Dendritic cell treated with granulocyte-macrophage colony-stimulating factor and Interleukin-4, amounts not matched to agents 40 ng/mL and 50 ng/mL, for 4 days (primary cell): ENCODE measurements around the gene RAC3.

Experiments
- H3K27ac Mint-ChIP-seq: one replicate; pipeline ENCODE4 v1.8.0; 2022; ENCODE audit warnings: mild to moderate bottlenecking, mixed read lengths
- H3K27me3 Mint-ChIP-seq: one replicate; pipeline ENCODE4 v1.8.0; 2022; ENCODE audit warnings: mild to moderate bottlenecking, mixed read lengths
- H3K36me3 Mint-ChIP-seq: one replicate; pipeline ENCODE4 v1.8.0; 2022; ENCODE audit warnings: low read depth, mixed read lengths
- H3K4me1 Mint-ChIP-seq: one replicate; pipeline ENCODE4 v1.8.0; 2022; ENCODE audit warnings: low read depth, mixed read lengths
- H3K4me3 Mint-ChIP-seq: one replicate; pipeline ENCODE4 v1.8.0; 2022; ENCODE audit warnings: mild to moderate bottlenecking, moderate library complexity, mixed read lengths
- H3K9me3 Mint-ChIP-seq: one replicate; pipeline ENCODE4 v1.8.0; 2022; ENCODE audit warnings: mixed read lengths
- intact Hi-C: fragments of 100-400 bp; cut with micrococcal nuclease; formaldehyde crosslinking; loops from one replicate; pipeline ENCODE4 v1.15.0; 2022

RAC3 gene

DNA sequence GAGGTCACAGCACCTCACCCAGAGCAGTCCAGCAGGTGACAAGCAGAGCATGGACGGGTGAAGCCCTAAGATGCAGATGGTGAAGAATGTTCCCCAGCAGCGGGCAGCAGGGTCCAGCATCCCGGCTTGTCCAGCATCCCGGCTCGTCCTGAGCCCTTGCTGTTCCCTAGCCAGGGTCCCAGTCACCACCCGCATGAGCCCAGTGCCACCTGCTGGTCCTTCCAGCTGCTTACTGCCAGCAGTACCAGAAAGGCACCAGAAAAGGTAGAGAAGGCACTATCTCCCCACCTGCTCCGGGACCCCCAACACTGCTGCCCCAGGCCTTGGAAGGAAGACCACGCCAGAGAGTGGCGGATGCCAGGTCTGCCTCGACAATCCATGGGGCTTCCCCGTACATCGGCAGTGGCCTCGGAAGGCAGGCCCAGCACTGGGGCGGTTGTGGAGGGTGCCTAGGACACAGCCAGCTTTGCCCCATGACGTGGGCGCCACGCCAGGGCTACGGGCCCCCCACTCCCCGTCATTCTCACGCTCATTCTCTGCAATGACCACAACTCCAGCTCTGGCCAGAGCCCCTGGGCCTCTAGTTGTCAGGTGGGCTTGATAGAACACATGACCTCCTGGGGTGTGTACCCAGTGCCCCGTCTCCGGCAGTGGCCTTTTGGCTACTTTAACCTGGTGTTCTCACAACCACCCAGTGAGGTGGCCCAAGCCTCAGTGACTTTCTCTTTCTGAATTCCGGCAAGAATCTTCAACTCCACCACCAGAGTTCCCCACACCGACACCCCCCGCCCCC is 10.2 kb upstream of the RAC3 start:
- Mint-ChIP-seq H3K27ac (peak overlapping the region; percentile 80), H3K36me3 (peaks cover 54% of the 10 kb centered on the region), H3K9me3 (no peaks in the 10 kb centered on the region), H3K4me3 (peak overlapping the region; percentile 84), H3K4me1 (peaks cover 40% of the 10 kb centered on the region), H3K27me3 (no peaks in the 10 kb centered on the region)
- intact Hi-C loops = loop anchor here (1.0 kb wide), 1 partner anchor 62 kb away; no protein-coding TSS in a partner anchor

DNA sequence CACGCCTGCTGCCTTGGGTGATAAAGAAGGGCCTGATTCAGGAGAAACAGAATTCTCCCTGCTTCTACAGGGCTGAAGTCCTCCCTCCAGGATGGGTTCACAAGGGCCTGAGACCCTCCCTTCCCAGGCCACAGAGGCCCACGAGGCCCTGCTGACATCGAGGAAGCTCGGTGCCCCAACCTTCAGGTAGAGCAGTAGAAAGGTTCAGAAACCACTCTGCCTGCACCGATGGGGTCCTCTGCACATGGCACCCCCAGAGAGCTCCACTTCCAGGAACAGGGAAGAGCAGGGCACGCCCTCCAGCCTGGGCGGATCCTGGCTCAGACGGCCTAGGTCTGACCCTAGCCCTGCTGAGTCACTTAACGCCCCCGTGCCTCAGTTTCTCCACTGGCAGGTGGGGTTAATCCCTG is 9.6 kb upstream of the RAC3 start:
- H3K27me3 Mint-ChIP-seq = no peaks in the 10 kb centered on the region
- H3K27ac Mint-ChIP-seq = peak overlapping the region; percentile 80
- peaks cover 54% of the 10 kb centered on the region for H3K36me3 Mint-ChIP-seq
- peak overlapping the region; percentile 84 for H3K4me3 Mint-ChIP-seq
- H3K4me1 Mint-ChIP-seq = peaks cover 41% of the 10 kb centered on the region
- H3K9me3 Mint-ChIP-seq = no peaks in the 10 kb centered on the region
- intact Hi-C loops = loop anchor here (1.0 kb wide), 1 partner anchor 63 kb away; no protein-coding TSS in a partner anchor

DNA sequence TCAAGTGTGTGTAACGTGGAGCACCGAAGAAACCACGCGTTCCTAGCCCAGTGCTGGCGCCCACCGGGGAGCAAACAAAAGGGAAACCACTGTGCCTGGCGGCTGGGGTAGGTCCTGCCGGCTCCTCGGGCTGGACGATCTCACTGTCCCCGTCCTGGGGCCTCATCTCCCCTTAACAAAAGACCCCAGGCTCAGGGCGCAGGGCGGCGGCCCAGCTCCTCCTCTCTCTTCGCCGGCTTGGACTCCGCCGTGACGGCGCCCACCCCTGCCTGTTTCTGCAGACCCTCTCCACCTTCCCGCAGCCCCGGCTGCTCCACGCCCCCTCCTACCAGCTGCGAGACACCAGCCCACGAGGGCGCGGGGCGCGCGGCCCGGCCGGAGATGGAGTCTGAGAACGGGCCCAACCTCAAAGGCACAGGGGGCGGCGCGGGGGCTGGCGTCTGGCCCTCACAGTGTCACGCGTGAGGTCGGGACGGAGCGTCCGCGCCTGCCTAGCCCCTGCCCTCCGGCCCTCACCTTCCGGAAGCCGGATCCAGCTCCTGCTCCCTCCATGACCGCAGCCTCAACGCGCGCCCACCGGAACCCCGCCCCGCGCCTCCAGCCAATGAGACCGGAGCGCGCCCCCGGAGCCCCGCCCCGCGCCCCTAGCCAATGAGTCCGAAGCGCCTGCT is 9.0 kb upstream of the RAC3 start, which contains the start of gene CENPX:
TSS of gene CENPX (minus strand) at position 569 of the 671 bp plus-strand sequence. CDS start at position 552, 17 bp downstream.
- Mint-ChIP-seq H3K9me3 (no peaks in the 10 kb centered on the region), H3K4me3 (peak within 1 kb of the TSS; percentile 84), H3K36me3 (peaks cover 54% of the 10 kb centered on the region), H3K4me1 (peaks cover 41% of the 10 kb centered on the region), H3K27ac (peak within 1 kb of the TSS; percentile 80), H3K27me3 (no peaks in the 10 kb centered on the region)
- intact Hi-C loops = no loop called here

DNA sequence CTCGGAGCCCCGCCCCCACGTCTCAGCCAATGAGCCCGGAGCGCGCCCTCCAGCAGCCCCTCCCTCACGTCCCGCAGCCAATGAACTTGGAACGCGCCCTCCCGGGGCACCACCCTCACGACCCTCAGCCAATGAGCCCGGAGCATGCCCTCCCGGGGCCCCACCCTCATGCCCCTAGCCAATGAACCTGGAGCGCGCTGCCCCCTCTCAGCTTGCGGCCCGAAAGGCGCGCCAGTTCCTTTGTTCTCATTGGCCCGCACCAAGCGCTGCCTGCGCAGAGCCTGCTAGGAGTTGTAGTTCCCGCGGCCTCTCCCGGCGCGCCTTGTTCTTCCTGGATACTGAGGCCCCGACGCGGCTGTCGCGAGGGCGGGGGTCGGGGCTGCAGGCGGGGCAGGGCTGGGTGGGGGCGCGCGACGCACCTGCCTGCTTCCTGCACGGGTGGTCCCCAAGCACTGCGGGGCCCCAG is 8.5 kb upstream of the RAC3 start, which contains the start of gene LRRC45:
TSS of gene LRRC45 (plus strand) at position 325 of the 466 bp plus-strand sequence. CDS start 339 bp downstream, outside the sequence.
- intact Hi-C loops = no loop called here
- Mint-ChIP-seq H3K27ac (peak within 1 kb of the TSS; percentile 80), H3K9me3 (no peaks in the 10 kb centered on the region)

DNA sequence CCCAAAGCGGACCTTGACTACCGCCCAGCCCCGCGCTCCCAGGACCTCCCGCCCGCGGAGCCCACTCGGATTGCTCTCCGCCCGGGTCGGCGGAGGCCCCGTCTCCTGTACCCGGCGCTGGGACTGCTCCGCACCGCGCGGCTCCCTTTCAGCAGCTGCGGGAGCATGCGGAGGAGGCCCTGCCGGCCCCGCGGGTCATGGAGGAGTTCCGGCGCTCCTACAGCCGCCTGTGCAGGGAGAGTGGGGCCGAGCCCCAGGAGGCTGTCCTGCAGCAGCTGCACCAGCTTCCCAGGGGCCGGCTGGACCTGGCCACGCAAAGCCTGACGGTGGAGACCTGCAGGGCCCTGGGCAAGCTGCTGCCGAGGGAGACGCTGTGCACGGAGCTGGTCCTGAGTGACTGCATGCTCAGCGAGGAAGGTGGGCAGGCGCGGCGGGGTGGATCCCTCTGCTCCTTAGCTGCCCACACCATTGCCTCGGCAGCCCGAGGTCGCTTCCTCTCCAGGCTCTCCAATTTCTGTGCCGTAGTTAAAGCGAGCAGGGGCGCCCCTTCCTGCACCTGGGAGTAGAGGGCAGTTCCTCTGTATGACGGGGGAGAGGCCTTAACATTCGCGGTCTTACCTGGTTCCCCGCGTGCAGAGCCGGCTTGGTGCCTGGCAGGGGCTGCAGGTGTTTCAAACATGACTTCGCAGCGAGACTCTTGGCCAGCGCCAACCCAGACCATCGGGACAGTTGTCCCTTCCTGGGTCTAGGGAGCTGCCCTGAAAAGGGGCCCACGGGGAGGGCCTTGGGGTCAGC is 7.8 kb upstream of the RAC3 start:
- intact Hi-C loops = no loop called here
- no peaks in the 10 kb centered on the region for H3K9me3 Mint-ChIP-seq
- peaks cover 41% of the 10 kb centered on the region for H3K4me1 Mint-ChIP-seq
- H3K27me3 Mint-ChIP-seq = no peaks in the 10 kb centered on the region
- H3K27ac Mint-ChIP-seq = peak overlapping the region; percentile 63
- peaks cover 54% of the 10 kb centered on the region for H3K36me3 Mint-ChIP-seq
- H3K4me3 Mint-ChIP-seq = peak overlapping the region; percentile 84

More for the DNA sequence above, 8.5 kb upstream of the RAC3 start, which contains the start of gene LRRC45:
- Mint-ChIP-seq H3K4me3 (peak within 1 kb of the TSS; percentile 84), H3K27me3 (no peaks in the 10 kb centered on the region), H3K36me3 (peaks cover 54% of the 10 kb centered on the region), H3K4me1 (peaks cover 41% of the 10 kb centered on the region)

DNA sequence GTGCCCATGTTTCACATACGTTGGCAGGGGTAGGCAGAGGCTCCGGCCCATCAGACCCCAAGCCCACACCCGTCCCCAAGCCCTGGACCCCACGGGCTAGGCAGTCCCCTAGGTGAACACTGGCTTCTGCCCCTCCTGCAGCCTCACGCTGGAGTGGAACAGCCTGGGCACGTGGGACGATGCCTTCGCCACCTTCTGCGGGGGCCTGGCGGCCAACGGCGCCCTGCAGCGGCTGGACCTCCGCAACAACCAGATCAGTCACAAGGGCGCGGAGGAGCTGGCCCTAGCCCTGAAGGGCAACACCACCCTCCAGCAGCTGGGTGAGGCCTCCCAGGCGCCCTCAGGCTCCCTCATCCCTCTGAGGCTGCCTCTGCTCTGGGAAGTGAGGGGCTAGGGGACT is 6.6 kb upstream of the RAC3 start:
- Mint-ChIP-seq H3K4me1 (peaks cover 47% of the 10 kb centered on the region), H3K27ac (no peak overlapping the region), H3K36me3 (peaks cover 59% of the 10 kb centered on the region), H3K27me3 (peaks cover 5% of the 10 kb centered on the region), H3K4me3 (no peak overlapping the region), H3K9me3 (no peaks in the 10 kb centered on the region)
- intact Hi-C loops = no loop called here

DNA sequence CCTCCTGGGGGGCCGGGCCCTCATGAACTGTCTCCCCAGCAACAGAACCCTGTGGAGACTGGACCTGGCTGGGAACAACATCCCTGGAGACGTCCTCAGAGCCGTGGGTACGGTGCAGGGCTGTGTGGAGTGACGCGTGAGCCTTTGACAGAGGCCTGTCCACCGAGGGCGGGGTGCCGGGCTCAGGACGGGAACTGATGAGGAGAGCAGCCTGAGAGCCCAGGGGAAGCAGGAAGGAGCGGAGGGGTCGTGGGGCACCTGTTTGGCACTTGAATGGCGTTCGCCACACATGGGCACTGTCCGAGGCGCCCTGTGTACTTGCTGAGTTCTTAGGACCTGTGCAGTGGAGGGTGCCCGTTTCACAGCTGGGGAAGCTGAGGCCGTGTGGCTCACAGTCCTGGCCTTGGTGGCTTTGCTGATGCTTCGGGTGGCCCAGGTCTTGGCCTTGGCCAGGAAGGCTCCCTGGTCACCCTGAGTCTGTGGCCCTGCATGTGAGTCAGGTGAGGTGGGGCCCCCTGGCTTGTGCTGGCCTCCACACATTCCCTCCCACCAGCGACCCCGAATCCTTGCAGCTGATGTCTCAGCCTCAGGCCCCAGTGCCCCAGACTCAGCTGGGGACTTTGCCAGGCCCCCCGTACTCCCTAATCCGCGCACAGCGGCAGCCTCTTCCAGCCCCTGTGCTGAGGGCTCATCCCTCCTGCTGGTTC is 5.9 kb upstream of the RAC3 start:
- Mint-ChIP-seq H3K4me1 (peaks cover 44% of the 10 kb centered on the region), H3K9me3 (no peaks in the 10 kb centered on the region), H3K27me3 (peaks cover 9% of the 10 kb centered on the region), H3K36me3 (peaks cover 53% of the 10 kb centered on the region), H3K27ac (no peak overlapping the region), H3K4me3 (no peak overlapping the region)
- intact Hi-C loops = no loop called here

DNA sequence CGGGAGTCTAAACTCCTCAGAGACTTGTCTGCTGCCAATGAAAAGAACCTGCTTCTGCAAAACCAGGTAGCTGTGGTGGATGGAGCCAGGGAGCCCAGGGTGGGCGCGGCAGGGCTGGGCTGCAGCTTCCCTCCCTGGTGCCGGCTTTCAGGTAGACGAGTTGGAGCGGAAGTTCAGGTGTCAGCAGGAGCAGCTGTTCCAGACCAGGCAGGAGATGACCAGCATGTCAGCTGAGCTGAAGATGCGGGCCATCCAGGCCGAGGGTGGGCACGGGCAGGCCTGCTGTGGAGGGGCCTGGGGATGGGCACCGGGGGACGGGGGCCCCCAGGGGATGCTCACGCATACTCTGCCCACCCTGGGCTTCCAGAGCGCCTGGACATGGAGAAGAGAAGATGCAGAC is 3.2 kb upstream of the RAC3 start:
- Mint-ChIP-seq H3K4me1 (peaks cover 31% of the 10 kb centered on the region), H3K36me3 (peaks cover 42% of the 10 kb centered on the region), H3K27me3 (peaks cover 23% of the 10 kb centered on the region), H3K4me3 (no peak overlapping the region), H3K9me3 (no peaks in the 10 kb centered on the region), H3K27ac (no peak overlapping the region)
- intact Hi-C loops = no loop called here

DNA sequence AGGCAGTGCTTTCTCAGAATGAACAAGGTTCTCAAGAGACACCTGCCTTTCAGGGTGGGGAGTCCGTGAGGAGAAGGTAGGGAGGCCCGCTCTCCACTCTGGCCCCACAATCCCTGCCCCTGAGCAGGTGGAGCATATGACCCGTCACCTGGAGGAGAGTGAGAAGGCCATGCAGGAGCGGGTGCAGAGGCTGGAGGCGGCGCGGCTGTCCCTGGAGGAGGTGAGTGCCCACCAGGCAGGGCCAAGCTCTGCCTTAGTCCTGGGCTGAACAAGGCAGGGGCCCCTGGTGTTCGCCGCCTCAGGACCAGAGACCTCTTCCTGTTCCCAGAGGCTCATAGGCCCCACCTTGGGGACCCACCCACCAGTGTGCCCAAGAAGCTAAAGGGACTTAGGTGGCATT is 2.5 kb upstream of the RAC3 start:
- Mint-ChIP-seq H3K9me3 (no peaks in the 10 kb centered on the region), H3K27ac (no peak overlapping the region), H3K36me3 (peaks cover 42% of the 10 kb centered on the region), H3K4me3 (no peak overlapping the region), H3K4me1 (peaks cover 25% of the 10 kb centered on the region), H3K27me3 (peaks cover 27% of the 10 kb centered on the region)
- intact Hi-C loops = no loop called here

DNA sequence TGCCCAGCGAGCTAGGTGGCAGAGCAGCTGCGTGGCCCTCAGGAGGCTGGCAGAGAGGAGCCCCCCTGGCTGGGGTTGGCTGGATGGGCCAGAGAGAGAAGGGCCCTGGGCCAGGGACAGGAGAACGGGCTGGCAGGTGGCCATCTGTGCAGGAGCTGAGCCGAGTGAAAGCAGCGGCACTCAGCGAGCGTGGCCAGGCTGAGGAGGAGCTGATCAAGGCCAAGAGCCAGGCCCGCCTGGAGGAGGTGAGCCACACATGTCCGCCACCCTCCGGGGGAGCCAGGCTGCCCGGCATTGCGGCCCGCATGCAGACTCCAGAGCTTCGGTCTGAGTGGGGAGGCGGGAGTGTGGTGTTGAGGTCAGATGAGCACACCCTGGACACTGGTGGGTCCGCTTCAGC is 2.1 kb upstream of the RAC3 start:
- H3K27ac Mint-ChIP-seq = no peak overlapping the region
- H3K9me3 Mint-ChIP-seq = no peaks in the 10 kb centered on the region
- peaks cover 21% of the 10 kb centered on the region for H3K4me1 Mint-ChIP-seq
- peaks cover 43% of the 10 kb centered on the region for H3K36me3 Mint-ChIP-seq
- H3K27me3 Mint-ChIP-seq = peaks cover 27% of the 10 kb centered on the region
- no peak overlapping the region for H3K4me3 Mint-ChIP-seq
- intact Hi-C loops = no loop called here

DNA sequence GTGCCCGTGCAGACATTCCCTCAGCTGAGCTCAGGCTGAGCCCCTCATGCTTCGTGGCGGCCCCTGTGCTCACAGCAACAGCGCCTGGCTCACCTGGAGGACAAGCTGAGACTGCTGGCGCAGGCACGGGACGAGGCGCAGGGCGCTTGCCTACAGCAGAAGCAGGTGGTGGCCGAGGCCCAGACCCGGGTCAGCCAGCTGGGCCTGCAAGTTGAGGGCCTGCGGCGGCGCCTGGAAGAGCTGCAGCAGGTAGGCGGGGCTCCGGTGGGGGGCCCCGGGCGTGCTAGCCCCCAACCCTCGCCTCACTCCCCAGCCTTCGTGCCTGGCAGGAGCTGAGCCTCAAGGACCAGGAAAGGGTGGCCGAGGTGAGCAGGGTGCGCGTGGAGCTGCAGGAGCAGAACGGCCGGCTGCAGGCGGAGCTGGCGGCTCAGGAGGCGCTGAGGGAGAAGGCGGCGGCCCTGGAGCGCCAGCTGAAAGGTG is 1.4 kb upstream of the RAC3 start:
- H3K9me3 Mint-ChIP-seq = no peaks in the 10 kb centered on the region
- peaks cover 50% of the 10 kb centered on the region for H3K36me3 Mint-ChIP-seq
- H3K27ac Mint-ChIP-seq = peak overlapping the region; percentile 49
- H3K4me3 Mint-ChIP-seq = no peak overlapping the region
- peaks cover 27% of the 10 kb centered on the region for H3K27me3 Mint-ChIP-seq
- H3K4me1 Mint-ChIP-seq = peaks cover 22% of the 10 kb centered on the region
- intact Hi-C loops = loop anchor here (1.0 to 10.0 kb wide), 2 partner anchors 75 to 124 kb away; no protein-coding TSS in a partner anchor

DNA sequence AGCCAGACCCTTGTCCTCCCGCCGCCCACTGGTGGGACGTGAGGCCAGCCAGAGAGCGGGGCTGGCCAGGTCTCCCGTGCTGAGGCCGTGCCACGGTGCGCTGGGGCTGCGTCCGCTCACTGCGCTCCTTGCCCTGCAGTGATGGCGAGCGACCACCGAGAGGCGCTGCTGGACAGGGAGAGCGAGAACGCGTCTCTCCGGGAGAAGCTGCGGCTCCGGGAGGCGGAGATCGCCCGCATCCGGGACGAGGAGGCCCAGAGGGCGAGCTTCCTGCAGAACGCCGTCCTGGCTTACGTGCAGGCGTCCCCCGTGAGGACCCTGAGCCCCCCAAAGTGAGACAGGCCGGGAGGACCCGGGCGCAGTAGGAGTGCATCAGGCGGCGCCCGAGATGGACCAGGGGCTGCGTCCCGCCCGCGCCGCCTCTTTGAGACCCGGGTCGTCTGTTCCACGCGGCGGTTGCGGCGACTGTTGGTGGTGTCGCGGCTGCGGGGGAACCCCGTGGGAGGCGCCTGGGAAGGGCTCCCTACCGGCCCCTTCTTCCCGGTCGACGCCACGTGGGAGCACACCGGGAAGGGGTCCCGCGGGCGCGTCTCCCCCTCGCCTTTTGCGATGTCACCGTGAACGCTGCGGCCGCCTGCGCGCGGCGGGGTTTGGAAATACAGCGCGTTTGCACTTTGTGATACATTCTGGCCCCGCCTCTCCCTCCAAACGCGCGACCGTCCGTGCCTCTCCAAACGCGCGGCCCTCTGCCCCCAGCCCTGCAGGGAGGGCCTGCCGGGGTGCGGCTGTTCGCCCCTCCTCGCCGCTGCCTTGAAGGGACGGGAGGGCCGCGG is 792 bp upstream of the RAC3 start:
- Mint-ChIP-seq H3K36me3 (peaks cover 56% of the 10 kb centered on the region), H3K27me3 (peaks cover 29% of the 10 kb centered on the region), H3K27ac (peak overlapping the region; percentile 49), H3K9me3 (no peaks in the 10 kb centered on the region), H3K4me3 (peak overlapping the region; percentile 85), H3K4me1 (peaks cover 29% of the 10 kb centered on the region)
- intact Hi-C loops = loop anchor here (1.0 to 10.0 kb wide), 2 partner anchors 74 to 124 kb away; no protein-coding TSS in a partner anchor
